MV-4-11 (cell line): ENCODE results near the gene AGPAT1.
"Not testable (repeated sequence)": the region's sequence is repeated elsewhere in the genome, so short reads cannot be mapped to it uniquely, and the experiment has no call there.

ENCODE experiments used
- DNase-seq: peaks from one replicate; lab custom pipeline; 2025; lab: John Stamatoyannopoulos, UW

AGPAT1 gene

DNA sequence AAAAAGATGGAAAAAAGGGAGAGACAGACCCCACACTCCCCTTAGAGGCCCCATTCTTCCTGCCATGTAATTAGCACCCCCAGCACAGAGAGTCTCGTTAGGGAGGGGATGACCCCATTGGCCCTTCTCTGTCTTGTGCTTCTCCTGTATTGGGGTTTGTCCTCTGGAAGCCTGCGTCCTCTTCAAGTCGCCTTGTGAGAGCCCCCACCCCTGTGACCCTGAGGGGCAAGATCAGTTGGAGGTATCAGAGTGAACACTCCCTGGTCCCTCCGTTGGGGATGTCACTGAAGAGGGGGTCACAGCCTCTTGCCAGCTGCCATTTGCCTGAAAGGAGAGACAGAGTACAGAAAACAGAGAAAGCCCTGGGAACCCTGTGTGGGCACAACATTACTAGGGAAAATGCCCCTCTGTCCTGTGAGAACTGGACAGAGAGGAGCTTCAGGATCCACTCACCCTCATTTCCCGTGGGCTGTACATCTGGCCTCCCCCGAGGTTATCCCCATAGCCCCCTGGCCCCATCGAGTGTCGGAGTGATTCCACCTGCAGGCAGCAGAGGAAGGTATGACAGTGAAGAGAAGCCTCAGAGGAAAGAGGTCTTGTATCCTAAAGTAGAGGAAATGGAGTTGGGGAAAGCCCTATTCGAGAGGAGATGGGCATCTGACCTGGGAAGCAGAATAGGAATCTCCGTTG is 10.4 kb upstream of the AGPAT1 start:
- DNase-seq = not testable (repeated sequence)

DNA sequence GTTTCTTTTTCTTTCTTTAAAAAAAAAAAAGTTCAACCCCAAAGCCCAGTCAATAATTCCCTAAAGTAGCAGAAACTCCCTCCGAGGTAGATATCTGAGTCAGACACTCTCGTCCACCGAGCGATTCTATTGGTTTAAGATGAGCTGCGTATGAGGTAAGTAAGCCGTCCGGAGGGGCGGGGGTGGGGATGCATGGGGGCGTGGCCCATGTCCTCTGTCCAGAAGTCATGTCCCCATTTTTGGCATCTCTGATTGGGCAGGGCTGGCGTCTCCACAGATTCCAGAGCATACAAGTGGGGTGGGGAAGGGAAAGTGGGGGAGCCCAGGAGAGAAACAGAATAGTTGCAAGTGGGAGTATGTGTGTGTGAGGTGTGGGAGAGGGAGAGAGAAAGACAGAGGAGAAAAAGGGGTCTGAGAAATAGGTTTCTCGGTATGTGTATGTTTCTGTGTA is 9.8 kb upstream of the AGPAT1 start:
- peak; percentile 71 for DNase-seq

DNA sequence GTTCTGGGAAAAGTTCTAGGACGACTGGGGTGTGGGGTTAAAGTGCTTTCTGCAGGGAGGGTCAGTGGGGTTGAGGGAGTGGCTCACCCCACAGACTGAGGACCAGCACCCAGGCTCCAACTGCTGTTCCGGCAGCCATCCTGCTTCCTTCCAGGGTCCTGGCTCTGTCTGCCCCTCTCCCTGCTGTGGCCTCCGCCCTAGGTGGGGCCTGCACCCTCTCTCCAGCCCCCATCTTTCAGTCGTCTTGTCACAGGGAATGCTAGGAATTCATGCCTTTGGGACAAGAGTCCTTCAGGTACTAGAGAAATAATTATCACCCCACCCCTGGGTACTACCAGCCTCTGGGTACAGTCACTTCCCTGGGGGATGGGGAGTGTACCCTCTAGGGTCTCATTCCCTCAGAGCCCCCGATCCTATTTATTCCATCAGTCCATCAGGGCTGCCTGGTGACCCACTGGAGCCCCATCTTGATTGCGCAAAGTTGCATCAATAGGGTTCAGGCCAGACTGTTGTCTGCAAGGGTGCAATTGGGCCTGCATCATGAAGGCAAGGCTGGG is 8.3 kb upstream of the AGPAT1 start, which contains the start of gene AGER:
Gene AGER (minus strand): TSS at position 170 of the 557 bp plus-strand sequence. CDS start 31 bp downstream, at position 139.
- no peak for DNase-seq

DNA sequence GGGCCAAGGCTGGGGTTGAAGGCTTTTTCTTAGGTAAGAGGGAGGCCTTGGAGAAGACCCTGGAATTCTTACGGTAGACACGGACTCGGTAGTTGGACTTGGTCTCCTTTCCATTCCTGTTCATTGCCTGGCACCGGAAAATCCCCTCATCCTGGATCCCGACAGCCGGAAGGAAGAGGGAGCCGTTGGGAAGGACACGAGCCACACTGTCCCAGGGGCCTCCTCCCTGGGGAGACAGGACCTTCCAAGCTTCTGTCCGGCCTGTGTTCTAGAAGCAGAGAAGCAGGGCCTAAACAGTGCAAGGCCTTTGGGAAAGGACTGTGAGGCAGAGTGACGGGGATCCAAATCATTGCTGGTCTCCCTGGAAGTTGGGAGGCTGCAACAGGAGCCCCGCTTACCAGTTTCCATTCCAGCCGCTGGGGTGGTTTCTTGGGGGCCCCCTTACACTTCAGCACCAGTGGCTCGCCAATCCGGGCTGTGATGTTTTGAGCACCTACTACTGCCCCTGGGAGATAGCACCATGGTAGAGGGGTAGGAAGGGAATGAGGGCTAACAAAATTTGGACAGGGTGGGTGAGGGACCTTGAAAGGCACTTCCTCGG is 7.7 kb upstream of the AGPAT1 start:
- DNase-seq = no peak

DNA sequence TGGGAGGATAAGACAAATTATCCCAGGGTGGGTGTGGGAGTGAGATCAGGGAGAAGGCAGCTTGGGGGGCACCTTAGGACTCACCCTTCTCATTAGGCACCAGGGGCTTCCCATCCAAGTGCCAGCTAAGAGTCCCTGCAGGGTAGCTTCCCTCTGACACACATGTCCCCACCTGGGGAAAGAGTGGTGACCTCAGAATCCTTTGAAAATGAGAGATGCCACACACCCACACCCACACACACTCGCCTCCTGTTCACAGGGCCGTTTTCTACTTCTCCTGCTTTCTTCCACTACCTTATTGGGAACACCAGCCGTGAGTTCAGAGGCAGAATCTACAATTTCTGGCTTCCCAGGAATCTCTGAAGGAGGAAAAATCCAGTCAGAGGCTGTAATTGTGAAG is 7.1 kb upstream of the AGPAT1 start:
- DNase-seq = no peak

DNA sequence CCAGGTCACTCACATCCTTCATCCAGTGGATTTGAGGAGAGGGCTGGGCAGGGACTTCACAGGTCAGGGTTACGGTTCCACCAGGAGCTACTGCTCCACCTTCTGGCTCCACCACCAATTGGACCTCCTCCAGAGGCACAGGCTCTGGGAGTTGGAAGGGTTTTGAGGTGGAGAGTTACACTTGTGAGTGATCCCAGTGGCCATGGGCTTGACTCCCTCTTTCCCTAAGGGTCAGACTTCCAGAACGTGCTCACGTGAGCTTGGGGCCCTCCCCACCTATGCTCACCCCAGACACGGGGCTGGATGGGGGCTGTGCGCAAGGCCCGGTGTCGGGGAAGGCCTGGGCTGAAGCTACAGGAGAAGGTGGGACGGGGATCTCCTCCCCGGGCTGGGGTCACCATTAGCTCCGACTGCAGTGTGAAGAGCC is 6.7 kb upstream of the AGPAT1 start:
- no peak for DNase-seq

DNA sequence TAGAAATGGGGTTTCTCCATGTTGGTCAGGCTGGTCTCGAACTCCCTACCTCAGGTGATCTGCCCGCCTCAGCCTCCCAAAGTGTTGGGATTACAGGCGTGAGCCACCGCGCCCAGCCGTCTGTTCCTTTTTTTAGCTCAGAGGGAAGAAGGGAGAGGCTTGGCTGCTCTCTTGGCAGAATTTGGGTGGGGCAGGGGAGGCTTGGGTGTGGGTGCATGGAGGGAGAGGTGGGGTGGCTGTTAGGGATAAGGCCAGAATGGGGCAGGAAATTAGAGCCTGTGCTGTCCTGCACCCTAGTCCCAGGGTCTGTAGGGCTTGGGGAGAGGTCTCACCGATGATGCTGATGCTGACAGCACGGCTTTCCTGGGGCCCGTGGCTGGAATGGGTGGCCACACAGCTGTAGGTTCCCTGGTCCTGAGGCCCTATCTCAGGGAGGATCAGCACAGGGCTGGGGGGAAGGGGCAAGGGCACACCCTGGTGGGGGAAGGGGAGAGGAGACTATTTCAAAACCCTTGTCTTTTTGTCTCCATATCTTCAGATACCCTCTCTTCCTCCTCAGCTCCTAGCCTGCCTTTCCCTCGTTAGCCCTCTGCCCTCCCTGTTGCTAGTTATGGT is 6.1 kb upstream of the AGPAT1 start:
- DNase-seq = no peak

DNA sequence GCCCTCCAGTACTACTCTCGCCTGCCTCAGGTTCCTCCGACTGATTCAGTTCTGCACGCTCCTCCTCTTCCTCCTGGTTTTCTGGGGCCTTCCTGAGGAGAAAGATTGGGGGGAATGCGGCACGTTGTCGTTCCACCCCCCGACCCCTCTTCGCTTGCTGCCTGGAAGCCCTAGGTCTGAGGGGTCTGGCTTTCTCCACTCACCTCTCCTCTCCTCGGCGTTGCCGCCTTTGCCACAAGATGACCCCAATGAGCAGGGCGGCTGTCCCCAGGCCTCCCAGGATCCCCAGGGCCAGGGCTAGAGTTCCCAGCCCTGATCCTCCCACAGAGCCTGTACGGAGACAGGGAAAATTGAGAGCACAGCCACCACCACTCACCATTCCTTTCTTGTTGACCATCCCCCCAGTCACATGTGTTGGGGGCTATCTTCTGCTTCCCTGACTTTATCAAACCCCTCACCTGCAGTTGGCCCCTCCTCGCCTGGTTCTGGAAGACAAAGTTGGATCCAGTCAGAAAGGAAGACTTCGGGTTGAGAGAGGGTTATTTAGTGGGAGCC is 5.3 kb upstream of the AGPAT1 start:
- no peak for DNase-seq

DNA sequence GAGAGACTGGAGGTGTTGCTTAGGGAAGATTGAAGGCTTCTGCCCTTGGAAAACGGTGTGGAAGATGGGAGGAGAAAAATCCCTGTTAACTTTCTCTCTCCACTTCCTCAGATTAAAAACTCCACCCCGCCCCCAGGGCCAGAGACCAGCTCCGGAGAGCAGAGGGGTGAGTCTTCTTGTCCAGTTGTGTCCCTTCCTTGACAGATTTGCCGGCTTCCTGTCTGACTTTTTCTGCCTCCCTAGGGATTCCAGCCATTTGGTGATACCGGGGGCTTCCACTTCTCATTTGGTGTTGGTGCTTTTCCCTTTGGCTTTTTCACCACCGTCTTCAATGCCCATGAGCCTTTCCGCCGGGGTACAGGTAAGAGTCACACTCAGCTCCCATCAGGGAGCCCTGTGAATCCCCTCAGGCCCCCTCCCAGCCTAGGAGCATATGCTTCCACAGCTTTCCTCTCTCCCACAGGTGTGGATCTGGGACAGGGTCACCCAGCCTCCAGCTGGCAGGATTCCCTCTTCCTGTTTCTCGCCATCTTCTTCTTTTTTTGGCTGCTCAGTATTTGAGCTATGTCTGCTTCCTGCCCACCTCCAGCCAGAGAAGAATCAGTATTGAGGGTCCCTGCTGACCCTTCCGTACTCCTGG is 4.0 kb upstream of the AGPAT1 start:
- DNase-seq = no peak

DNA sequence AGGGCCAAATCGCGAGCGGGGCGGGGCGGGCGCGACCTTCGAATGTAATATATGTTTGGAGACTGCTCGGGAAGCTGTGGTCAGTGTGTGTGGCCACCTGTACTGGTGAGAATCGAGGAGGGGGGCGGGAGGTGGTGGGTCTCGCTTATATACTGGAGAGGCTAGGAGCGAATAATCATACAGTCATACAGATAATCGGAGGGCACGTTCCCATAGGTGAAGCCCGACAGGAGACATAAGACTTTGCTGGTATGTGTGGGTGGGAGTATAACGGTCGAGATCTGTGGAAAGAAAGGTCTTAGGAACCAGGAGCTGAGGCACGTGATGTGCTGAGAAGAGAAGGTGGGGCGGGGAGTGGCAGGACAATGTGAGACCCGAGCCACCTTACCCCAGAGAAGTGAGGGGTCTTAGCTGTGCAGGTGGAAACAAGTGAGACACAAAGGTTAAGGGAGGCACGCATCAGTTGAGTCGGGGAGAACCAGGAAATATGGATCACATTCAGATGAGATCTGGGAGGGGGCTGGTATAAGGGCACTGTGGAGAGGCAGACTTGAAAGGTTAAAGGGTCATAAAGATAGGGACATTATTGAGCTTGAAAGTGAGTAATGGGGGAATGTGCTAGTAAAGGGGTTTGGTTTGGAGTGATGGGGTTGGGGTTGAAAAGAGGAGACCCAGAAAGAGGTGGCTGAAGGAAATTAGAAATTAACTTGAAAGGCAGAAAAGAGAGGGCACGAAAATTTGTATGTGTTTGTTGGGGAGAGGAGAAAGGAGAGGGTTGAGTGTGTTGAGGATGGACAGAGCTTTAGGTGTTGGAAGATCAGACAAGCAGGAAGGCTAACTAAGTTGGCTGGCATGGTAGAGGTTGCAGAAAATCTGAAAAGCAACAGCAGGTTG is 2.9 kb upstream of the AGPAT1 start:
- DNase-seq = no peak

DNA sequence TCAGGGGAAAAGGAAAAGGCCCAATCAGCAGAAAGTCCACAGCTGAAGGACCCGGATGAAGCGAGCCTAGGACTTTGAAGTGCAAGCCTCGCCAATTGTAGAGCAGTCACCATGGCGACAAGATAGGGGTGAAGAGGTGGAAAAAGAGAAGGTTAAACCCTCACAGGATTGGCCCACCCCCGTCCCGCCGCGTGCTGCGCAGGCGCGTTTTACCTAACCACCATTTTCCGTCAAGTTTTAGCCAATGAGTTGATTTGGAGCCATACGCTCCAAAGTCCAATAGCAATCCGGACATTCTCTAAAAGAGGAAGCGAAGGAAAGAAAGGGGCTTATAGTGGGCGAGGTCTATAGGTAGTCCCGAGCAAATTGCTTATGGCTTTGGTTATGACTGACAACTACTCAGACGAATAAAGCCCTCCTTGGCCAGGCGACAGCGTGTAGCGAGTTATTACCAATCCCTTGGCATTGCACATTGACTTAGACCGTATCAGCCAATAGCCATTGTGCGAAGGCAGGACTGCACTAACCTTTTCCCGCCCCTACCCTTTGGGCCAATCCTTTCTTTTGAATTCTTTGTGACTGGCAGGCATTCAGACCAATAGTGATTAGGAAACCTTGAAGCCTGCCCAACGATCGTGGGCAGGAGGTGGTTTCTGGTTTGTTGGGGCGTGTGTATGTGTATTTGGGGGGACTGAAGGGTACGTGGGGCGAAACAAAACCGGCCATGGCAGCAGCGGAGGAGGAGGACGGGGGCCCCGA is 2.1 kb upstream of the AGPAT1 start, which contains the start of gene RNF5:
Gene RNF5 (plus strand): TSS at position 618 of the 759 bp plus-strand sequence. CDS start 107 bp downstream, at position 725.
- peak; percentile 100 for DNase-seq

DNA sequence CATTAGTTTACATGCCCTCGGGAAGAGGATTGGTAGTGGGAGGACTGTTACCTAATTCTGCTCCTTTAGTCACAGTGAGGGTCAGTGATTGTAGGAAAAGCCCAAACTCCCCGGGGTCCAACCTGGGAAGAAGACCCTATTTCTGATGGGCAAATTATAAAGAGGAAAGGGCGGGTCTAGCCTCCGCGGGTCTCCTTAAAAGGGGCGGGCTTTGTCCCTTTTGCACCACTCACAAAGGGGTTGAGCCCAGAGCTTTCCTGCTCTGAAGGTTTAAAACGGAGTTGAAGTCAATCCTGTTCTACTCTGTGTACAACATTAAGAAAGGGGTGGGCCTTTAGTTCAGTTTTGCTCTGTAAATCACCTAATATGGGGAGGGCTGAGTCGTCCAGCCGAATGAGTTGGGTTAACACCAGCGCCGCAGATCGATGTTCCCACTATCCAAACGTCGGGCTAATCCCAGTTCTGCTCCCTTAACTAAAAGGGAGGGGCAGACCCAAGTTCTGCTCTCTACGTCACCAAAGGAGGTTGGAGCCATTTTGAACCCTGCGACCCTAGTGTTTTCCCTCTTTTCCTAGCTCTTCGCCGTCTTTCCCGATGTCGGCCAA is 1.4 kb upstream of the AGPAT1 start:
- peak; percentile 43 for DNase-seq

DNA sequence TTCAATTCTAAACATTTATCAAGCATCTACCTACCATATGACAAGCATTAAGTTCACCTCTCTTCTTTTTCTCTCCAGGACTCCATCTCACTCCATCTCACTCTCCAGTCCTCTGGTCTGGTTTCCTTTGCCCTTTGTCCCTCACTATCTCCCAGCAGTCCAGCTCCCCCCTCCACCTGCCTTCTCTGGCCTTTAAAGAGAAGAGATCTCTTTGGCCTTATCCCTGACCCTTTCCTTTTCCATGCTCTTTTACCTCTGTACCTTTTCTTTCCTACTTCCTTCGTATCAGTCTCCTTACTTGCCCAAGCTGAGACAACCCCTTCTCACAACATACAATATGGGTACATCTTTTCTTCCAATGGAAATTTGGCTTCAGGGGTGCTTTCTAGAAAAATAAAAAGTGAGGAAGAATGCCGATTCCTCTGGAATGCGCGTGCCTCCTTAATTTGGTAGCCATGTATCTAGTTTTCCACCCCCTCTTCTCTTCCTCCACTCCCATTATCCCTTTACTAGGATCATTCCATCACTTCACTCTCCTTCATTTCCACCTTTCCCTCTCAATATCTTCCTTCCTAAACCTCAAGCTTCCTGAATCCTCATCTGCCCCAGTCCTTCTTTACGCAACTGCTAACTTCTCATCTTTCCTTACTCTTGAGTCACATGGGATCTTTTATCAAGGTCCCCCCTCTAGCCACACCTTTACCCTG is 745 bp upstream of the AGPAT1 start:
- no peak for DNase-seq

DNA sequence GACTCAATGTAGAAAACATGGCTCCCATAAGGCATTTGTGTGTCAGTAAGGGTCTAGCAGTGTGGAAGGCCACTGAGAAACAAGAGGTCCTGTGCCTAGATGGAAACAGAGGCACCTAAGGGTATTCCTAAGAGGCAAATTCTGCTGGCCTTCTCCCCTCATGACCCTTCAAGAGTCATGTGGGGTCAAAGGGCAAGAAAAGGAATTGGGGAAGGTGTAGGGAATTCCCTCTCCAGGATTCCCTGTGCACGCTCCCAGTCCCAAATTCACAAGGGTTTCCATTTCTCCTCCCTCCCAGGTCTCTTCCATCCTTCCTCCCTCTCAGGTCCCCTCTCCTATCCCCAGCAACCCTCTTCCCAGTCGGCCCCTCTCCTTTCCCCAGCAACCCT is 568 bp downstream of the AGPAT1 start:
- no peak for DNase-seq

DNA sequence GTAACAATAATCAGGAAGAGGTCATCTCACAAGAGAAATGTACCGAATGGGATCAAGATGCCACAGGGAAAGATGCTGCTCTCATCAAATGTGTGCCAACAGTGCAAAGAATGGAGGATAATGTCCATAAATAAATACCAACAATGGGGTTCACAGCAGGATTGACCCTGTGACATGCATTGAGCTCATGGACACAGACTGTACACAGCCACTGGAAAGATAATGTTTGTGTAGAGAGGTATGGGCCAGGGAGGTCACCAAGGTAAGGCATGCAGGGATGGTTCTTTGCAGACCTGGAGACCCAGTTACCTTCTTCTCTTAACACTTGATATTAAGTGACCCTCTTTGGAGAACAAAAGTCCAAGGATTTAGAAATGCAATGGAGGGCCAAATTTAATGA is 1.5 kb downstream of the AGPAT1 start:
- no peak for DNase-seq

DNA sequence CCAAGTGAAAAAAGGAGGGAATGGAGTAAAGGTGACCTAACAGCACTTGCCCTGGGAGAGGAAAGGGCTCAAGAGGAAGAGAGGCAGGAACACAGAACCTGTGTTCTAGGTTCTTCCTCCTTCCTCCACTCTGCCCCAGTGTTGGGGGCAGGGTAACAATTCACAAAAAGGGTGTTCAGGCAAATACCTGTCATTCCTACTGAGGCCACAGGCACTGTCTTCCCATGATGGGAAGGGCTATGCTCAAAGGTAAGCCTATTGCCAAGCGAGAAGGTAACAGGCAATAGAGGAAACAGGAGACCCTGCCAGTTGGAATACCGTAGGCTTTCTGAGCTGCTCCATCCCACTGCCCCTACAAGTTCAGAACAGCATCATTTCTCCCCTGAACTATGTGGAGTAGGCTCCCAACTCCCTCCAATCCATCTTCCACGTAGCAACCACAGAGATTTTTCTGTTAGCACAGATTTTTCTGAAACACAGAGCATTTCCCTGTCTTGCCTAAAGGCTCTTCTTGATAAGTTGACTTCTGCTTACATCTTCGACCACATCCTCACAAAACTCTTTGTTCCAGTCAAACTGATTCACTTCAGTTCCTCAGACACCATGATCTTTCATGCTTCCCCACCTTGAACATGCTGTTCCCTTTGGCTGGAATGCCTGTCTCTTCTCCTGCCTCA is 2.7 kb downstream of the AGPAT1 start:
- no peak for DNase-seq

DNA sequence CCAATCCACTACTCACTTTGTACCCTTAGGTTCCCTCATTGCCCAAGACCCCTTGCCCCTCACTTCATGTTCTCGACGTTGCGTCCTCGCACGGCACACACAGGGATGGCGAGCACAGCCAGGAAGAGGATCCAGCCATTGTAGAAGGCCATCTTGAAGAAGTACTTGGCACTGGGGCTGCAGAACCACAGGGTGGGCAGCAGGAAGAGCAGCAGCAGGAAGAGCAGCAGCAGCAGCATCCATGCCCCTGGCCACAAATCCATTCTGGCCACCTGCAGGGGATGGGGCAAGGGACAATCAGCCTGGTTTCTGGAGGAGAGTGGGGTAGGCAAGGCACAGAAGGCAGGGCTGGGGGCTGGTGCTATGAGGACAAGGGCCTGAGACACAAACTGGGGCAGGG is 4.7 kb downstream of the AGPAT1 start:
- no peak for DNase-seq

DNA sequence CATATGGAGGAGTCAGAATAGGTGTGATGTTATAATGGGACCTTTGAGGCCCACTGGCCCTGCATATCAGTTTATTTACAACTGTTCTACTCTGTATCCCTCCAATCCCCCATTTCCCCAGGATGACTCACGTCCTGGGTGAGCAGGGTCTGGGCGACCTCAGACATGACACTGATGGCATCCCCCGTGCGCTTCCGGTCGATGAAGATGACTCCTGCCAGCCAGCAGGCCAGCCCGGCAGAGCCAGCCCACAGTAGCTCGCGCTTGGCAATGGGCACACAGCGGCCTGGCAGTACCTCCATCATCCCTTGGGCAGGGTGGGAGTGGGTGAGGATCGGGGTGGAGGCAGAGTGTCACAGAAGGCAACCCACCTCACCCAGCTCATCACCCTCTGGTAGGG is 5.6 kb downstream of the AGPAT1 start:
- no peak for DNase-seq
